ENCODE results near the gene PYGM. TPM values are rescaled to one million over a fixed set of nuclear protein-coding genes. Genes with fewer than 3 reads are reported as not detected.

PYGM gene
- total RNA-seq, 1 donor from 2014 or later: 1.8 TPM

DNA sequence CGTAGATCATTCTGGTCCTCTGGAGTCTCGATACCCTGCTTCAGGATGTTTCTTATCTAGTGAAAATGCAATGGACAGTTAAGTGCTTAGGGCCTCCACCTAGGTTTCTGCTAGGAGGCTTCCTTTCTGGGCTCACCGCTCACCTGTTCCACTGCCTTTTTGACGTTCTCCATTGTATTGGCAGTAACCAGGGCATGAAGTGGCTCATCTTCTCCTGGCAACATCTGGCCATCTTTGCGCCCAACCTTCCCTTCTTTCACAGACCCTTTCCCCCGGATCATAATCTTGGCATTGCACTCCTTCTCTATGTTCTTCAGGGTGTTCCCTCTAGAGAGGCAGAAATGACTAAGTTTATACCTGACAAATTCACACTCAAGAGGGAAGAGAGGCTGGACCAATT is 9.5 kb upstream of the PYGM start:
- DNase-seq (ENCODE audit: low spot score): no peak

DNA sequence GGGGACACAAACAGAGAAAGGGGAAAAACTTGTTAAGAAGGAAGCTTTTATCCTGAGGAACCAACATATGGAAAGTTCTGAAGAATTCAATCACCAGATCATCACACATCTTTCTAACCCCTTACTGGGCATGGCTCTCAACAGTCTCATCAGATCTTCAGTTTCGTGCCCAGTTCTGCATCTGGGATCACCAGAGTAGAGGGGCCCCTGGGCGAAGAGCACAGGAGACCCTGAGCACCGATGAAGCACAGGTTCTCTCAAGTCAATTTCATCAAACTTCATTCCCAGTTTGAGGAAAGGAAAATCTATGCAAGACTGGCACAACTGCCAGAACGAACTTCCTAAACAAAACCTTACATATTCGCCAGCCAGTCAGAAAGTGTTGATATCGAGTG is 8.5 kb upstream of the PYGM start:
- no peak for DNase-seq (ENCODE audit: low spot score)

GRCh38 chr11:64767344-64768299 is 7.8 kb upstream of the PYGM start:
- DNase-seq (ENCODE audit: low spot score): peak; percentile 90

GRCh38 chr11:64766881-64767280 is 7.1 kb upstream of the PYGM start:
- DNase-seq (ENCODE audit: low spot score): no peak

- peak; percentile 81 for DNase-seq (ENCODE audit: low spot score)
These were observed 6.3 kb upstream of the PYGM start for GRCh38 chr11:64765851-64766665.

GRCh38 chr11:64765291-64765850 is 5.6 kb upstream of the PYGM start:
- peak; percentile 85 for DNase-seq (ENCODE audit: low spot score)

DNA sequence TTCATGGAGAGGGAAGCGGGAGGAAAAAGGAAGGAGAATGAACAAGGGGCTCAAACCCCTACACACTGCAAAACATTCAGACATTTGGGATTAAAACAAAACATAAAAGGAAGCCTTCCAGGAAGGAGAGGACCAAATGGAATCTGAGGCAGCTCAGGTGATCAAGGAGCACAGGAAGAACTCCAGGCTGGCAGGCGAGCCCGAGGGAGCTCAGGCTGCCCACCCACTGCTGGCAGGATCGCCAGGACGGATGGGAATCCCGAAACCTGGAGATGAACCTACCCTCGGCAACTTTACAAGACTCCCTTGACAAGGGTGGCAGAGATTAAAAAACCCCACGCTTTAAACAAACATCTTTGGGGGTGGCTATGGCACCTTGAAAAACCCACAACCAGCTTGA is 5.0 kb upstream of the PYGM start:
- DNase-seq (ENCODE audit: low spot score): peak; percentile 53

DNA sequence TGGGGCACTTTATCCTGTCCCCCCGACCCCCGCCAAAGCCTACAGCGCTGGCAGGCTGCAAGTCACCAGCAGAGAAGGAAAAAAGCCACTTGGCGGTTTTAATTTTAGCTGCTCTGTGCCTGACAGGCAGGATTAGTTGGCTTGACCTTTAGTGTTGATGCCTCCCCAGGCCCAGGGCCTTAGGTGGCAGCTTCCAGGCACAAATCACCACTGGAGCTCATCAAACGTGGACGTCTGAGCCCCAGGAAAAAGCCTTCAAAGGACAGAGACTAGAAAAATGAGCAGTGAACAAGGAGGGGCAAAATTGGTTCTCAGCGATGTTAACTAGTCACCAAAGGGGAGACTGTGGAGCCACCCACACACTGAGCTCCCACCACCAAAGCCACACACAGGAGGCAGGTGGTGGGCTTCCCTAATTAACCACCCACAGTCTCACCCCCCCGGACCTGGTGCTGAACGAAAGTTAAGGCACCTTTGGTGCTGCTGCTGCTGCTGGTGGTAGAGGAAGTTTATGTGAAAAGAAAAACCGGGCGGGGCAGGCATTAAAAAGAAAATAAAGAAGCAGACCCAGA is 4.4 kb upstream of the PYGM start:
- peak; percentile 60 for DNase-seq (ENCODE audit: low spot score)

- peak; percentile 86 for DNase-seq (ENCODE audit: low spot score)
These were observed 3.8 kb upstream of the PYGM start for GRCh38 chr11:64763526-64764039.

GRCh38 chr11:64762674-64763525 is 3.1 kb upstream of the PYGM start:
- DNase-seq (ENCODE audit: low spot score): peak; percentile 74

DNA sequence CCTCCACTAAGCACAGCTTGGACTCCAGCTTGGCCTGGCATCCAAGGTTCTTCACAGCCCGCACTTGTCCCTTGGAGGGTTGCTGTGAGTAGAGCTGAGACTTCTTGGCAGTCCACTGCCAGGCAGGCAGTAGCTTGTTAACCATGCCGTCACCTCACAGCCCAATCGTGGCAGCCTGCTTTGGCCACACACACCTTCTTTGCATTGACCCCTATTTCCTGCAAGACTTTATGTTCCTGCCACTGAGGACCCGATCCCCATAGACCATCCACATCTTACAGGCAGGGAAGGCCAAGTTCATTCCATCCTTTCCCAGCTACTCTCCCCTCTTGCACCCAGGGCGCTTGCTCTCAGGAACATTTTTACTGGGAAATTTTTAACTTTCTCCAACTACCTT is 2.5 kb upstream of the PYGM start:
- DNase-seq (ENCODE audit: low spot score): peak; percentile 68

- peak; percentile 59 for DNase-seq (ENCODE audit: low spot score)
These were observed 1.1 kb upstream of the PYGM start for GRCh38 chr11:64760759-64761420.

- peak; percentile 80 for DNase-seq (ENCODE audit: low spot score)
These were observed 548 bp downstream of the PYGM start for GRCh38 chr11:64759131-64759721.

DNA sequence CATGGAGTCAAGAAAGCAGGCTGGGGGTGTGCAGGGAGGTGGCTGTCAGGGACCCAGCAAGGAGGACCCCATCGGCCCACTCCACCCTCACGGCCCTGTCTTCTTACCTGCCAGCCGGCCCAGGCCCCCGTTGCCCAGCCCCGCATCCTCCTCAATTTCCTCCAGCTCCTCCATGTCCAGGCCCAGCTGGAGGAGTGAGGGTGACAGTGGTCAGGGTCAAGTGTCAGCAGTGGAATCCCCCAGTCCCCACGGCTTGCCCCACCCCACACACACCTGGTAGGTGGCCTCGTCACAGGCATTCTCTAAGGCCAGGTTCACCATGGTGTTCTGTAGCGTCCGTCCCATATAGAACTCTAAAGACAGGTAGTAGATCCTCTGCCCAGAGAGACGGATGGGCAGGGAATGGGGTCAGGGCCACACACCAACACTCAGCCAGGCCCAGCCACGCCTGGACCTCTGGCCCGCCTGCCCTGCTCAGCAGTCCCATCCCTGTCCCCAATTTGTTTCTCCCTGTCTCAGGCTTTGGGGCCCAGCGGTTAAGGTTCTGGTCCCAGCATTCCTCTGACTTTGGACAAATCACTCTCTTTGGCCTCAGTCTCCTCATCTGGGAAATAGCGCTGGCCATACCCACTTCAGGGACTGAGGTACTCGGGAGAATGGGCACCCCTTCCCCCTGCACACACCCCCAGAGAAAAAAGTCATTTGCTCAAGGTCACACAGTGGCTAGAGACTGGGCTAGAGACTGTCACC is 1.3 kb downstream of the PYGM start:
- peak; percentile 81 for DNase-seq (ENCODE audit: low spot score)

- DNase-seq (ENCODE audit: low spot score): peak; percentile 86
These were observed 2.0 kb downstream of the PYGM start for GRCh38 chr11:64757549-64758329.

- peak; percentile 69 for DNase-seq (ENCODE audit: low spot score)
These were observed 4.0 kb downstream of the PYGM start for GRCh38 chr11:64755681-64756361.
